HG02981 (cell line): ENCODE measurements around the gene MORC3.

Source experiments
- ATAC-seq: cut with Tn5 transposase; IDR thresholded peaks from one replicate; pipeline ENCODE4 v1.9.1; 2021; ENCODE audit warnings: mild to moderate bottlenecking, moderate library complexity; ENCODE audit not compliant: unreplicated experiment

The MORC3 gene

DNA sequence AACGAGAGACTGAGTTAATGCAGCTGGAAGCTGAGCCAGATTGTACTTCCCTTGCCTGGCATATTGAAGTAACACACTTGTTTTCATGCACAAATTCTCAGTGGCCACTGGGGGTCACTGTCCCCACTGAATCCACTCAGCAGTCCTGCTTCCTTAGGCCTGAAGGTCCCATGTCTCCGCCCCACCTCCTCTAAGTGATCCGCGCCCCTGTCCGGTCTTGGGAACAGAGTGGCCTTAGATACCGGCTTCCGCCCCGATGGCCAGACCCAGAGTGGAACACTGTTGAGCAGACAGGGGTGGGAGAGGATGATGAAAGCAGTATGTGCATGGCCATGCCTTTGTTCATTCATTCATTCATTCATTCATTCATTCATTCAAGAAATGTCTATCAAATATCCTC is 100.0 kb downstream of the MORC3 start:
- ATAC-seq: peak; percentile 70

DNA sequence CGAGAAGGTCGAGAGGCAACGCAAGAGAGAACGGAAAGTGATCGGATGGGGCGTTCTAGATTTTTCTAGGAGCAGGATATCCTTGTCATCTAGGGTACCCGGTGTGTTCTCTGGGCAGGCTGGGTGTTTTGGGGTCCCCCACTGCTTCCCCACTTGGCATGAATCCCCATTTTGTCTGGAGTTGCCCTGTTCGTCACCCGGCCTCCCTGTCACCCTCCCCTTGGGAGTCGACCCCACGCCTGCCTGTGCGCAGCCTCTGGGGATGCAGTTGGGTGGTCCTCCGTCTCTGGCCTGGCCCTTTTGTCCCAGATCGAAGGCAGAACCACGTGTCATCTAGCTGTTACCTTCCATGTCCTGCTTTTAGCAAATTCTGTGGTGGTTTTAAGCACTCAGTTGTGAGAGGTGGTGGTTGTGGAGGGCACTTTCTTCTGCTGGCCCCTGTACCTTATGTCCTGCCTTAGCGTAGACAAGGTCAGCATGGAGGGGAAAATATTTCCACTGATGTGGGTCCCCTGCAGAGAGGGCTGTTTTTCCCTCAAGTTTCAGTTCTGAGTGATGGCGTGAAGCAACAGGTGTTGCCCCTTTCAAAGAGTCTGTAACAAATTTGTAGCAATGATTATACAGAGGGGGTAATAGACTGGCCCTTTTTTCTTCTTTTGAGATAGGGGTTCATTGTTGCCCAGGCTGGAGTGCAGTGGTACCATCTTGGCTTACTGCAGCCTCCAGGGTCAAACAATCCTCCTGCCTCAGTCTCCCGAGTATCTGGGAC is 100.8 kb downstream of the MORC3 start:
- ATAC-seq: no peak

DNA sequence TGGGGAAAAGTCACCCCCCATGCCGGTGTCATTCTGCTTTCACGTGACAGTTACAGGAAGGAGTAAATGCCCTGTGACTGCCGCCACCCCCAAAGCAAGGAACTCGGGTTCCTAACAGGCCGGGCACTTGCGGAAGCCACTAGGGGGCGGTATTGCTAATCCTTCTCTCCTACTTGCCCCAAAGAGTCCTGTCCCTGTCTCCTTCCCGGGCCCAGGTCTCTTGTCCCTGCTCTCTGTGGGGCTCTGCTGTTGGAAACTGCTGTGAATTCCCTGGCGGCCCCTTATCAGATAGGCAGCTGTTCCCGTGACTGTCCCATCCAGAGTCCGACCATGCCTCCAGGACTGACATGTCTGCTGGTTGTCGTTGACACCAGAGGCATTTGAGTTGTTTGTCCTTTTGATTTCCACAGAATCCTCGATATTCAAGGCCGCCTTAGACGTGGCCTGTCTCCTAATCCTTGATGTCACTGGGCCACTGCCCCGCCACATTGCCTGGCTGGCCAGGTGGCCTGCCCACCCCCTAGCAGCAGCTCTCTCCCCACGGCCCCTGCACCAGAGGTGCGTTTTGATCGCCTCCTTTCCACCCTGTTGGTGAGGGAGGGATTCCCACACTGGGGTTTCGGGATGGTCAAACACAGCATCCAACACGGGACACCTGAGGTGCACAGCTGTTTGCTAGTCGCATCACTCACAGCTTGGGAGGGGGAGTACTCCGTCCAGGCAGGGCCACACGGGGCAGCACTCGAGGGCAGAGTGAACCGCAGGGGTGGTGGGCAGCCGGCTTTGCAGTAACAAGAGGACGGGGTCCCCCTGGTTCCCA is 102.5 kb downstream of the MORC3 start:
- ATAC-seq: no peak

DNA sequence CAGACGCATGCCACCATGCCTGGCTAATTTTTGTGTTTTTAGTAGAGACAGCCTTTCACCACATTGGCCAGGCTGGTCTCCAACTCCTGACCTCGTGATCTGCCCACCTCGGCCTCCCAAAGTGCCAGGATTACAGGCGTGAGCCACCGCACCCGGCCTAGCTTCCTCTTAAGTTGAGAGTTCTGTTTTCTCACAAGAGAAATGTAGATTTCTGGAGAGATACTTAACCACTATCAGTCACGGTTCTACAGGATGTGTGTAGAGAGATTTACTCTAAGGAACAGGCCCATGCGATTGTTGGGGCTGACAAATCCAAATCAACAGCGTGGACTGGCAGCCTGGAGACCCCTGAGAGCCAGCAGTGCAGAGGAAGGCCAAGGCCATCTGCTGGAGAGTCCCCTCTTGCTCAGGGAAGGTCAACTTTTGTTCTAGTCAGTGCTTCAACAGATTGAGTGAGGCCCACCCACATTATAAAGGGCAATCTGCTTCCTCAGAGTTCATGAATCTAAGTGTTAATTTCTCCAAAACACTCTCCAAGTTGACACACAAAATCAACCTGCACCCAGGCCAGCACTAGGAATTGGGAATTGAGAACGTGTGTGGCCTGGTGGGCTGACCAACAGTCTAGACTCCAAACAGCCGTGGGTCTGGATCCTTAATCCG is 103.9 kb downstream of the MORC3 start:
- no peak for ATAC-seq

DNA sequence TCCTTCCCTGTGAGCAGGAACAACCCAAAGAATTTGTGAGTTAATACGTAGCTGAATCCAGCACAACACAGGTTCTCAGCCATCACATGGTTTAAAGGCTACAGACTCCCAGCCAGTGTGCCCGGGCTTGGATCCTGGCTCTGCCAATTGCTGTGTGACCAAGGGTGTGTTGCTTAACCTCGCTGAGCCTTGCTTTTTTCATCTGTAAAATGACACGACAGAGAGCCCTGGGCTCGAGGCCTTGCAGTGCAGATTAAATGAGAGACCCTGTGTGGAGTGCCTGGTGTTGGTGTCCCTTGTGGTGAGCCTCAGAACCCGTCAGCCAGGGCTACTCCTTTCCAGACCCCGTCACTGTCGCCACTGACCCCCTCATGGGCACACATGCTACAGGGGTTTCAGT is 104.6 kb downstream of the MORC3 start:
- ATAC-seq: no peak

DNA sequence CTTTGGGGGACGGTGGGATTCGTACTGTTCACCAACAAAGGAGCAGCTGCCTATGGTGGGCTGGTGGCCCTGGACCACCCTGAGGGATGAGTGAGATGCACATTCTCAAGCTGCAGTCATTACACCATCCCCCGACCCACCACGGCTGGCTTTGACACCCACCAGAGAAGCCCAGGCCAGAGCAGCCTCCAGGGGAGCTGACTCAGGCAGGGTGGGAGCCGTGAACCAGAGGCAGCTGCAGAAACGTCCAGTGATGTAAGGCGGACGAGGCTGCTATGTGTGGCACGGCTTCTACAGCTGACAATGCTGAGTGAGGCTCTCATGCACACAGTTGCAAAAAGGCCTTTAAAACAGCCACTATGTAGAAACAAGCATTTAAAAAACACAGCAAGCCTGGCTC is 105.3 kb downstream of the MORC3 start:
- no peak for ATAC-seq
